SU-DHL-6 (cell line): Measurements from ENCODE around the gene GRB10.

Experiments
- EZH2phosphoT487 ChIP-seq: fragments of 200-600 bp; sonication (generic), shearing (Covaris generic); conservative IDR thresholded peaks from 2 replicates; pipeline ENCODE4 v1.6.1; 2018; ENCODE audit warnings: mild to moderate bottlenecking, antibody characterized with exemption, low read length, moderate library complexity, mixed read lengths
- TF ChIP-seq, protein P1 (sequence below): fragments of 200-600 bp; sonication (generic); IDR thresholded peaks from one replicate; pipeline ENCODE4 v1.5.1; 2017; ENCODE audit warnings: antibody characterized with exemption, mild to moderate bottlenecking, low read length, moderate library complexity; ENCODE audit not compliant: insufficient read depth, poor library complexity, severe bottlenecking

DNA sequence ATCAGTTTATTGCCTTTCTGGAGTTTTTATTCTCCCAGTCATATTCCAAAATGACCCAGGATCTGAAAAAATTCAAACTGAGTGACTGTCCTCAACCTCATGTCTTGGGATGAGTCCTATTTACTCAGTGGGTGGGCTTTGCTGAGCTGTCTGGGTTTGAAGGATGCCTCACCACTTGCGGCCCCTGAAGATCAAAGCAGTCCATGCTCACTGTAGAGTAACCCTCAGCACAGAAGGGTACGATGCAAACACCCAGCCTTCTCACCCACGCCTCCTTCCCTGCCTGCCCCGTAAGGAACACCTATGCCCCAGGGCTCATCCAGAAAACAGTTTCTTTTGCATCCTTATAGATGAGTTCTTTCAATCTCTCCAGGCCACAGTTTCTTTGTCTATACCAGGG, 42.2 kb upstream of the GRB10 start:
- TF ChIP-seq, protein P1, sequence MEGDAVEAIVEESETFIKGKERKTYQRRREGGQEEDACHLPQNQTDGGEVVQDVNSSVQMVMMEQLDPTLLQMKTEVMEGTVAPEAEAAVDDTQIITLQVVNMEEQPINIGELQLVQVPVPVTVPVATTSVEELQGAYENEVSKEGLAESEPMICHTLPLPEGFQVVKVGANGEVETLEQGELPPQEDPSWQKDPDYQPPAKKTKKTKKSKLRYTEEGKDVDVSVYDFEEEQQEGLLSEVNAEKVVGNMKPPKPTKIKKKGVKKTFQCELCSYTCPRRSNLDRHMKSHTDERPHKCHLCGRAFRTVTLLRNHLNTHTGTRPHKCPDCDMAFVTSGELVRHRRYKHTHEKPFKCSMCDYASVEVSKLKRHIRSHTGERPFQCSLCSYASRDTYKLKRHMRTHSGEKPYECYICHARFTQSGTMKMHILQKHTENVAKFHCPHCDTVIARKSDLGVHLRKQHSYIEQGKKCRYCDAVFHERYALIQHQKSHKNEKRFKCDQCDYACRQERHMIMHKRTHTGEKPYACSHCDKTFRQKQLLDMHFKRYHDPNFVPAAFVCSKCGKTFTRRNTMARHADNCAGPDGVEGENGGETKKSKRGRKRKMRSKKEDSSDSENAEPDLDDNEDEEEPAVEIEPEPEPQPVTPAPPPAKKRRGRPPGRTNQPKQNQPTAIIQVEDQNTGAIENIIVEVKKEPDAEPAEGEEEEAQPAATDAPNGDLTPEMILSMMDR = no peak
- no peak for TF ChIP-seq EZH2phosphoT487
